HG03159 (cell line): ENCODE measurements around the gene SNX20.

Source experiments
- ATAC-seq: cut with Tn5 transposase; IDR thresholded peaks from one replicate; pipeline ENCODE4 v1.9.1; 2021; ENCODE audit warnings: mild to moderate bottlenecking, moderate library complexity; ENCODE audit not compliant: unreplicated experiment

Gene SNX20

DNA sequence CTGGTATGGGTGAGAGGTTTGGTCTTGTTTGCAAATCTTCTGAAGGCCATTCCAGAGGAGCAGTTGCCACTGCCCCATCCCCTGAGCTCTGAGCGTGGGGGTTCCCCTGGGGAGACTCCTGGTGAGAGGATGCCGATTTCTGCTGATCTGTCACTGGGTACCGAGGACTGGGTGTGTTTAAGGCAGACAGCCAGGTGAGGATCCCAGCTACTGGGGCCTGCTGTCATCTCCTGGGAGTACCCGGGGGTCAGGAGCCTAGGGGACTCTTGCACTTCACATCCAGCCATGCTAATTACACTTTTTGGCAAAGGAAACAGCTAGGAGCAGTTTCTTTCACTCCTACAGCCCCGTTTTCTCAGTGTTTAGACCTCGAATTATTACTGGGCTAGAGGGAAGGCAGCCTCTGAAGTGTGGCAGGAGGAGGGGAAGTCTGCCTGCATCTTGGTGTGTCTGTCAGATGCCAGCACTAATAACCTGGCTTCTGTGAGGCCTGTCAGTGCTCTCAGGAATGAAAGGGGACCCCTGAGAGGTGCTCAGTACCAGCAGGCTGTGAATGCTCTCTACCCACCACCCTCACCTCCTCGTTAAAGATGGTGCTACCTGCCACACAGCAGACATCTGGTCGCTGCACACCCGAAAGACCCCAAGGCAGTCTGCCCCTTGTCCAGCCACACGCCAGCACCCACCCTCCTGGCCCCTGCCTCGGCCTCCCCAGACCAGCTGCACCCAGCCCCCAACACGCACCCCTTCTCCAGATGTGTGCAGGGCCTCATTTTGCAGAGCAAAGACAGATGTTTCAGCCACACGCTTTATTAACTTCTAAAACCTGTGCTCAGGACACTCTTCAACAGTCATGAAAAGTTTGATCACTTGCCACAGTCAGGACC, 43.2 kb downstream of the SNX20 start:
- ATAC-seq, result no peak

DNA sequence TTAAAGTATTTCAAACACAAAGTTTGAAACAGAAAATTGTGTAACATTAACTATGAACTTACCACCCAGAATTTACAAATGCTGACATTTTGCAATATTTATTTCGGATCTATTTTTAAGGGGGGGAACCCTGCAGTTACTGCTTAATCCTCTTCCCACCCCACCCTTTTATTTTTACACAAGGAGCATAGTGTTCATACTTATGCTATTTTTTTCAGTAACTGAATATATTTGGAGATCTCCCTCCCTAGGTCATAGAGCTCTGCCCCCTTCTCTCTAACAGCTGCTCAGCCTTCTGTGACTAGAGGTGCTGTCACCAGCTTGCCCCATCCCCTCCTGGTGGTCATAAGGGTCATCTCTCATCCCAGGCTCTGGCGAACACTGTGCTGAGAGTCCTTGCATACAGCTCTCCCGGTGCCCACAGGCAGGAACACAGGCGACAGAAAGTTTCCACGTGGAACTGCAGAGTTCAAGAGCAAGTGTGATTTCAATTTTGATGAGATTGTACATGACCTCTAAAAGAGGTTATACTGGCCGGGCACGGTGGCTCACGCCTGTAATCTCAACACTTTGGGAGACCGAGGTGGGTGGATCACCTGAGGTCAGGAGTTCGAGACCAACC, 44.2 kb downstream of the SNX20 start:
- no peak for ATAC-seq

DNA sequence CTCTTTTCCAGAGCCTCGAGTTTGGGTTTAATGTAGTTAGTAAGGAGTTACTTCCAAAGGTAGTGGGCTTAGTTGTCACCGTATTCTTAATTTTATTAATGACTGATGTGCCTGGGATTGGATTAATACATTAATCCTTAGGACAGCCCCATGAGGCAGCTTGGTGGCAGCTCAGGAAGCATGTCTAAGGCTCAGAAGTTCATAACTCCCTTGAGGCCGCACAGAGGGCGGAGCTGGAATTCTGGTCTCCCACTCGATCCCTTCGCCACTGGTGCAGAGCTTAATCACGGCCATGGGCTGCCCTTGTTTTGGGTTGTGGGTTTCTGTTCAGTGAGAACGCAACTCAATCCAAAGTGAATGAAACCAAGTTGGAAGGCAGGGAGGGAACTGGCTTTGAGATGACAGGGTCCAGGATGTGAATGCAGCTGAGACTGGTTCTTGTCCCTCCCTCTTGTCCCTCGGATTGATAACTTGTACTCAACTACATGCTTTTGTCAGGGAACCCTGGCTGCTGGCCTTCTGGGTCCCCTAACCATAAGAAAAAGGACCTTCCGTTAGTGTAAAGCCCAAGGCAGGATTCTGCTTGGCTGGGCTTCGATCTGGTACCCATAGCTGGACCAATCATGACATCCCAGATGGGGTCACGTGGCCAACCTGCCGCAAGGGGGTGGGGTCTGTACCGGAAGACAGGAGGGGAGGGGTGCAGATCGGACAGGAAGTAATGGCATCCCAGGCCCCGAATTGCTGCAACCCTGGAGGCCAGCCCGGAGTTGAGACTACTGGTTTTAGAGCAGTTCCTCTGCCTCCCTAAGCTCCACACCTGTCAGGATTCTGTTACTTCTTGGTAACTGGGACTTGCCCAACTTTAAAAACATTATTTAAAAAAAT, 45.4 kb downstream of the SNX20 start:
- ATAC-seq, result no peak

DNA sequence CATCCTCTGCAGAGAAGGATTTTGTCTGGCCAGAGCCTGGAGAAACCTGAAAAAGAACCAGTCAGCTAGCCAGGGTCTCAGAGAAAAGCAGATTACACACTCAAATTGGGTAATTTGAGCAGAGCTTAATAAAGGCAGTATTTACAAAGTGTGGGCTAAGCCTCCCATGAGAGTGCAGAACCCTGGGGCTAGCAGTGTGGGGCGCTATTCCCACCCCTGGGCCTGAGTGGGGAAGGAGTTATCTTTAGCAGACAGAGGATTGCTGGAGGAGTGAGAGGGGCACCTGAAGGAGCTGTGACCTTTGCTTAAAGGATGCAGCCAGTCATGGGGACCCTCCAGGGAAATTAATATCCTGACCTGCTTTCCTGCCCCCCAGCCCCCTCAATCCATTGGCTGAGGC, 46.2 kb downstream of the SNX20 start:
- no peak for ATAC-seq

DNA sequence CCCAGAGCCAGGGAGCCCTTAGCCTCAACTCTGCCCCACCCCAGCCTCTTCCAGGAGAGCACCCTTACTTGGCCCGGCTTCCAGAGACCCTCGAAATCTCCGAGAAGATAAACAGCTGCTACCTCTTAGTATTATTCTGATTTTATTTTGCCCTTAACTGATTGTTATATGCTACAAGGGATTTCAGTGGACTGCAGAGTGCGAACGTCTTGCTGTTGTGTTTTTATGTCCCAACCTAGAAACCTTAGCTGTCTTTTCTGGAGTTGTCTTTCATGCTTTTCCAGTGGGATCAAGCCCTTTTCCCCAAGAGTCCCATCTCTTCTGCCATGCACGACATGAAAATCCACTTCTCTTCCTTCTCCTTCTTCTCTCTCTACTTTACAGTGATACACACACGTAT, 47.0 kb downstream of the SNX20 start:
- ATAC-seq, result no peak

DNA sequence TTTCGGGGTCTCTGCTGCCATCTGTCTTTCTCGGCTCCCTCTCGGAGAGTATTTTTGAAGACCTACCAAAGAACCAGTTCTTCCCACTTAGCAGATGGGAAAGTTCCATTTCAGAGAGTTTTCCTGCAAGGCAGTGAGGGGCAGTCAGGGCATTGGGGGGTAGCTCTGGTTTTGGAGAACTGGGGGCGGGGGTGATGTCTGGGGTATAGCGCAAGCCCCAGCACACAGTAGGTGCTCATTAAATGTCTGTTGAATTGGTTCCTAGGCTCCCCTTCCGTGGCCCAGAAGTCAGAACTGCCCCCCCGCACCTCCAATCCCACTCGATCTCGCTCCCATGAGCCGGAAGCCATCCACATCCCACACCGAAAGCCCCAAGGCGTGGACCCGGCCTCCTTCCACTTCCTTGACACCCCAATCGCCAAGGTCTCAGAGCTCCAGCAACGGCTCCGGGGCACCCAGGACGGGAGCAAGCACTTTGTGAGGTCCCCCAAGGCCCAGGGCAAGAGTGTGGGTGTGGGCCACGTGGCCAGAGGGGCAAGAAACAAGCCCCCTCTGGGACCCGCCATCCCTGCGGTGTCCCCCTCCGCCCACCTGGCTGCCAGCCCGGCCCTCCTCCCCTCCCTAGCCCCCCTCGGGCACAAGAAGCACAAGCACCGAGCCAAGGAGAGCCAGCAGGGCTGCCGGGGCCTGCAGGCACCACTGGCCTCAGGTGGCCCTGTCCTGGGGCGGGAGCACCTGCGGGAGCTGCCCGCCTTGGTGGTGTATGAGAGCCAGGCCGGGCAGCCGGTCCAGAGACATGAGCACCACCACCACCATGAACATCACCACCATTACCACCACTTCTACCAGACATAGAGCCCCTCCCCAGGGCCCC, 47.9 kb downstream of the SNX20 start:
- no peak for ATAC-seq

DNA sequence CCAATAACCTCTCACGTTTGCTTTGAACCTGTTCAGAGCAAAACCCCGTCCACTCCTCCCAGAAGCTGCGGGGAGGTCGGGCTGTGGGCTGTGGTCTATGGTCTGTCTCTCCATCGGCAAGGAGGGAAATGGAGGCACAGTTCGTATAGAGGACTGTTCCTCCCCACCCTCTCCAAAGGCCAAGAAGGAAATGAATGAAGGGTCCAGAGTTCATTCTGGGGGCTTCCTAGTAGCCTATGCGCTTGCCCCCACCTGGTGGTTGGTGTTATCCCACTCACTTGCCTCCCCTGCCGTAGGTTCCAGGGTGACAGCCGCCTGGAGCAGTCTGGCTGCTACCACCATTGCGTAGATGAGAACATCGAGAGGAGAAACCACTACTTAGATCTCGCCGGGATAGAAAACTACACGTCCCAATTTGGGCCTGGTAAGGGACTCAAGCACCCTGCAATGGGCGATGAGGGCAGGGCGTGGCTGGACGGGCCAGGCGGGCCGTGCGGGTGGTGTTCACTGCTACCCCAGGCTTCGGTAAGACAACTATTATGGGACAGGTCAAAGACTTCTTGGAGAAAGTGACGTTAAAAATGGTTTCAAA, 49.0 kb downstream of the SNX20 start:
- ATAC-seq, result no peak

DNA sequence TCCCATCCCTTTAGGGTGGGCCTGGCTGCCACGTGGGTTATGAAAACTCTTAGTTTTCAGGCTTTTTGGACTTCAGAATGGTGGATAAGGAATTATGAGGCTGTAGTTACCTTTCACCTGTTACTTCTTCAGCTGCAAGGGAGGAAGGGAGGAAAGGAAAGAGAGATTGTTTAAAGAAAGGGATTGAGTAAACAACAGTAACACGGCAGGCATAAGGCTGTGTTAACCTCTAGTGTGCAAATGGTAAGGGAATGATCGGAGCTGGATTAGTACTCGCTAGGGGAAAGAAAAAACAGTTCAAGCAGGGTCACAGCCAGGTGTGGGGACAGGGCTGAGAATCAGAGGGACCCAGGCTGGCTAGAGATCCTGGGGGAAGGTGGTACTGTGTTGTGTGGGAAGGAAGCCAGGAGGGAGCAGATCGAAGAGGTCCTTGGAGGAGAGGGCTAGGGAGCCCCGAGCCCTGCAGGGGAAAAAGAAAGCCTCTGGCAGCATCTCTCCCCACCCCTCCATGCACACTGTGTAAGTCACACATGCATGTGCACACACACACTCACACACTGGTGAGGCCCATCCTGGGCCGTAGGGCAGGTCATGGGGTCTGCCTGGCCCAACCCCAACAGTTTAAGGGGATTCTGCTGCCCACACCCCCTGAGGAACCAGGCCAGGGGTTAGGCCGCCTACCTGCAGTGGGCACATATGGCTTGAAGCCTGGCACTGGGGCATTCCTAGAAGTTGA, 49.7 kb downstream of the SNX20 start:
- ATAC-seq, result no peak

DNA sequence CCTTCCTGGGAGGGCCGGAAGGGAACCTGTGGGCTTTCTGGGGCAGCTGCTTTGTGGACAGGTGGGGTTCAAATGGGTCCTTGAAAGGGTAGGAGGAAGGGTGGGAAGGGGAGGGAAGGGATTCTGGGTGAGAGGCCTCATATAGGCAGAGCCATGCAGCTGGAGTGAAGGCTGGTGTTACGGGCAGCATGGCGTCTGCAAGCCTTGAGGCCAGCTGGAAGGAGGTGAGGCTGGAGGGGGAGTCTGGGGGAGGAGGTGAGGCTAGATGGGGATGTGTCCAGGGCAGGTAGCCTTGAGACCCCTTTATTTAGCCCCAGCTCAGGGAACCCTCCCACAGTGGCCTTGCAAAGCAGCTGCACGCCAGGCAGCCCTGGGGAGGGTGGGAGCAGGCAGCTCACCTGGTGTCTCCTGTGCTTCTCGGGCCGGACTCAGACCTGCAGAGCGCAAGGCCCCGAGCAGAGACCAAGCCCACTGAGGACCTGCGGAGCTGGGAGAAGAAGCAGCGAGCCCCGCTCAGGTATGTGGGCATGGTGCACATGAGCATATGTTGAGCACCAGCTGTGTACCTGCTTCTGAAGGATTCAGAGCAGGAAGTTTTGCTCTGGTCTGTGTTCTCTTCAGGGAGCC, 50.6 kb downstream of the SNX20 start:
- ATAC-seq, result no peak

DNA sequence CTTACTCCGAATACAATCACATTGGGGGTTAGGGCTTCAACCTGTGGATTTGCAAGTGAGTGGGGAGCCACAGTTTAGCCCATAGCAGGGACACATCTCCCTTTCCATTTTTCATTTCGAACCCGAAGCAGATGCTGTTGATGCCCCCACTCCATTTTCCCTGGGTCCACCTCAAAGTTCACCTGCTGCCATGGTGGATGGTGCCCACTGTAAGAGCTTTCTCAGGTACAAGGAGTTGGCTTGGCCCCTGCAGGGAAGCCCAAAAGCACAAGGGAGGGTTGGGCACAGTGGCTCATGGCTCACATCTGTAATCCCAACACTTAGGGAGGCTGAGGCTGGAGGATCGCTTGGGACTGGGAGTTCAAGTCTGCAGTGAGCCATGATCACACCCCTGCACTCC, 51.8 kb downstream of the SNX20 start:
- no peak for ATAC-seq

DNA sequence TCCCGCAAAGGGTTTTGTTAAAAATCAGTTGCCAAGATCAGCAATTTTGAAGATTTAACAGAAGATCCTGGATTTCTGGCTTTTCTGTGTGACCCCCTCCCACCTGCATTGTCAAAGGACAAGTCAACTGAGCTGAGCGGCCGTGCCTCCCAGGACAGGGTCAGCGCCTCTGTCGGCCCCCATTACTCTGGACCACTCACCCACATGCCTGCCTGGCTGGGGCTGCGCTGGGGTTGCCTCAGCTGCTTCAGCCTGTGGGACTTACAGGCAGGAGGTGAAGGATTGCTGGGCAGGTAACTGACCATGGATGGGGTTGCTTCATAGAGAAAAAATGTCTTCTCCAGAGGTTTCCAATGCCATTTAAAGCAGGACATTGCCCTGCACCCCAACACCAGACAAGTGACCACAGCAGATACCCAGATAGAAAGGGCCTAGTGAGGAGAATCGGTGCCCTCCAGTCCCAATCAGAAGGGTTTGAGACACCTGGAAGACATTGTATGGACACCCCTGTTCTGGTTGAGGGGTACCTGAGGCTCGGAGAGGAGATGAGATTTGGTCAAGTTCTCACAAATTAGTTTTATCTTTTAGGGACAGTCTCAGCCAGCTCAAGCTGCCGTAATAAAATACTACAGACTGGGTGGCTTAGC, 52.8 kb downstream of the SNX20 start:
- no peak for ATAC-seq

DNA sequence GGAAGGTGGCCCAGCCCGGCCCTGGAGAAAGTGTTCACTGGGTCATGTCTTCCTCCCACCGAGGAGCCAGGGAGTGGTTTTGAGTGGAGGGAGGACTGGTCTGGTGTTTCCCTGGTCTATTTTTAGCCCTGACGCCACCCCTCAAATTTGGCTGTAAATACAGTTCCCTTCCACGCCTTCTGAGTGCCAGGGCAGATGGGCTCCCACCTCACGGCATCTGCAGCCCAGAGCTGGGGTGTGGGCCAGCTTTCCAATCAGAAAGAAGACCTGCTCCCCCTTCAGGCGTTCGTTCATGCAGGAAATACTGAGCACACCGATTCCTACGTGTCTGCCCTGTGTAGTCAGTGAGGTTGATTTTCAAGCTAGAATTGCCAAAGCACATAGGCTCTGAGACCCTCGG, 53.7 kb downstream of the SNX20 start:
- no peak for ATAC-seq

DNA sequence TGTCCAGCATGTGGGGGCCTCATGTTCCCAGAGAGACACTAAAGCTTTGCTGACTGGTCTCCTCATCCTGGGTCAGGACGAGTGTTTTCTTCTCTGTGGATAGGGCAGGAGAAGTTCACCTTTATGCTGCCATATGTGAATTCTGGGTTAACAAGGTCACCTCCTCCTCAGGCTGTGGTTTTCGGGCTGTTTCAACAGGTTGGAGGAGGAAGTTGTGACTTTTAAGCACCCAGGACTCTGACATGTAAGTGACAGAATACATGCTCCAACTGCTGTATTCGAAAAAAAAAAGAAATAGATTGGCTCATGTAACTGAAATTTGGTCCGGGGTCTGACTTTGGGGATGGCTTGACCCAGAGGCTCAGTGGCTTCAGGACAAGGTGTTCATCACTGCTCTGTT, 54.2 kb downstream of the SNX20 start:
- ATAC-seq, result no peak

DNA sequence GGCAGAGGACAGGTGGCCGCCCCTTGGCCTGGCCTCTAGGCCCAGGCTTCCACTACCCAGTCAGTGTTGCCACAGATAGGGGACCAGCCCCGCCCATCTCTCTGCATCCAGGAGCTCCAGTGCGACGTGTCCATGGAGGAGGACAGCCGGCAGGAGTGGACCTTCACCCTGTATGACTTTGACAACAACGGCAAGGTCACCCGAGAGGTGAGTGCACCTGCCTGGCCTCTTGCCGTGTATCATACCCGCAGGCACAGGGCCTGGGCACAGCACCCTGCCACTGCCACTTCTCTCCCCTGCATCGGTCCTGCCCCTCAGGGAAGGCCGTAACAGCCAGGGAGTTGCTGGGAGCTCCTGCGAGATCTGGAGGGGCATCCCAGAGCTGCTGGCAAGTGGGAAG, 55.7 kb downstream of the SNX20 start:
- ATAC-seq, result no peak

DNA sequence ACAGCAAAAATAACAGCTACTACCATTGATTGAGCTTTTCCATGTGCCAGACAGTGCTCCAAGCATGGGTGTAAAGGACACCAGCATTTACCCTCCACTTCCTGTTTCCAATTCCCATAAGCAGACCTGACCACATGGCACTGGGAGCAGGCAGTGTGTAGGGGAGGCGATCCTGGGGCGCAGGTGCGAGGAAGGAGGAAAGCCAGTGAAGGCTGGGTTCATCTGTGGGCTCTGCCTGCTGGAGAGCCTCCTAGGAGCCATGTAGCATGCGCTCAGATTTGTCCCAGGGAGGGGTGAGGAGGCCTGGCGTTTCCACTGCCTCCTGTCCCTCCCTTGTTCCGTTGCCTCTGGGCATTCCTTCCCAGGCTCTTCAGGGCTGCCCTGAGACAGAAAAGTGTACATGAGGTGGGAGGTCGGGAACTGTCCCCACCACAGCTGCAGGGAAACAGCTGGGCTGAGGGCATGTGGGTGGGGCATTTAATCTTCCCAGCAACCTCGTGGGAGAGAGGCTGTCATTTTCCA, 56.6 kb downstream of the SNX20 start:
- no peak for ATAC-seq

DNA sequence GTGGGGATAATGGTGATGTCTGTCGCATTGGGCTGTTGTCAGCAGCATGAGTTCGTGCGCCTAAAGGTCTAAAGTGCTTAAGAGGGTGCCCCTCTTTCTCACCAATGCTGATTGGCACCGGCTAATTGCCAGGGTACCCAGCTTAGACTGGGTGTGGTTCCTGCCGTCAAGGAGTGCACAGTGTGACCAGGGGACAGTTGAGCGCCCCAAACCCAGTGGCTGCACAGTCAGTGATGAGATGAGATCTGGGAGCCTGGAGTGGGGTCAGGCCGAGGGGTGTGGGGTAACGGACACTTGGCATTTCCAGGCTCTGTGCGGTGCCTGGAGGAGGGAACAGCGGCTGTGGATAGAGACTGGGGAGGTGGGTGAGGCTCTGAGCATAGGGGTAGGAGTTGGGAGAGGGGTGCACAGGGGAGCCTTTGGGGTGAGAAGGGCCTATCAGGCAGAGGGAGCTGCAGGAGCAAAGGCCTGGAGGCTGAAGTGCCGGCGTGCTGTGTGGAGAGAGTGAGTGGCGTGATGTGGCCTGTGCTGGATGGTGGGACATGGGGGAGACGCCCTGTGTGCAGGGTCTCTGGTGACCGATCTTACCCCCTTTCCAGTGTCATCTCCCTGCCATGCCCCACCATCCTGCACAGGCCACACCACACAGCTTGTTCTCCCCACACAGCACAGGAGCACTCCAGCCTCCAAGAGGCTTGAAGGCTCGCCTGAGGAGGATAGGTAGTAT, 58.3 kb downstream of the SNX20 start:
- ATAC-seq, result no peak

DNA sequence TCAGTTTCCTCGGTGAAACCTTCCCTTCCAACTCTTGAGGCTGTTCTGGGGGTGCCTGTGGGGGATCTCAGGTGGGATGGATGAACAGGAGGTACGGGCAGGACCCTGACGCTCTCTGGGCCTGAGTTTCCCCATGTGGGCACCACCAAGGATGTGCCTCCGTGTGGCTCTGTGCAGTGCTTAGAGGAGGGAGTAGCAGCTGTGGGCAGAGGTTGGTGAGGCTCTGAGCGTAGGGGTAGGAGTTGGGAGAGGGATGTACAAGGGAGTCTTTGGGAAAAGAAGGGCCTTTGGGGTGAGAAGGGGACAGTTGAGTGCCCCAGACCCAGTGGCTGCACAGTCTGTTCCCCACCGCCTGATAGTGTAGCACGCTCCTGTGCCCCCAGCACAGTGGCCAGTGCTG, 59.1 kb downstream of the SNX20 start:
- ATAC-seq, result no peak
